Measurements from ENCODE around the gene UBALD1. TPM values are rescaled to one million over a fixed set of nuclear protein-coding genes. Genes with fewer than 3 reads are reported as not detected.
A peak's percentile ranks its signal among the peaks of the same experiment; 100 is the strongest.

UBALD1 gene
- polyA plus RNA-seq, 2 of the 4 experiments (the other 2 are of a cell fraction) = 10.2 to 34.1 TPM

DNA sequence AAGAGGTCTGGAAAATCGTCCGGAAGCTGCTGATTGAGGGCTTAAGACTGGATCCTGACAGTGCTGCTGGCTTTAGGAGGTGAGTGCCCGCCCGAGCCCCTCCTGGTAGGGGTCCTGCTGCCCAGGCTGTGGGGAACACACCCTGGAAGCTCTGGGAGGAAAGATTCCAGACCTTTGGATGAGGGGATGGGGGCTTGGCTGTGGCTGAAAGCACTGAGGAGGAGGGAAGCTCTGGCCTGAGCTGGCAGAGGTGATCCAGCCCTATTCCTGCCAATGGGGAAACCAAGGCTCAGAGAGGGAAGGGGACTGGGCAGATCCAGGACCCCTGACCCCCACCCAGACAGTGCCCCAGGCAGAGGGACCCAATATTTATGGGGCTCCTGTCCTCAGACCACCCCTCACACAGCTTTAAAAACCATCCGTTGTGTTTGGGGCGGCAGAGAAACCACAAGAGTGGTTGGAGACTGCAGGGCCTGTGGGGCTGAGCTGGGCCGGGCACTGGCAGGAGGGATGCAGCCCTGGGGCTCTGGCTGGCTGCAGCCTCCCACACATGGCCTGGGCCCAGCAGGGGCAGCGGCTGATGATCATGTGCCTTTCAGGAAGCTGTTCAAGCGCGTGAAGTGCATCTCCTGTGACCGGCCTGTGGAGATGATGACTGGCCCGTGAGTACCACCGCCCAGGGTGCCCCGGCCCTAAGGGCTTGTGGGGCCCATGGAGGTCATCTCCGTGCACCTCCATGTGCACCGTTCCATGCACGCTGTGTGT lies 22.8 kb downstream of the UBALD1 start:
- DNase-seq (ENCODE audit: low read depth in 1 of 2, low spot score in 1 of 2) (no peak), ATAC-seq (peak; percentile 22 to 32; a peak in 3 of 6 replicates), FAIRE-seq (no peak)
- H3K9me3 ChIP-seq = no peaks in the 10 kb centered on the region
- H3K4me1 ChIP-seq = 0 out of 3 replicates have a peak, but pooled peaks cover 2% of the 10 kb centered on the region
- TF ChIP-seq NR3C1 (IDR thresholded peaks at IDR 0.05) (no peak), HOXB13 (CRISPR knock-in tag; IDR thresholded peaks at IDR 0.05; ENCODE audit: low read depth) (no peak), ZFP36 (IDR thresholded peaks at IDR 0.05; ENCODE audit: borderline replicate concordance, partially characterized antibody) (no peak)
- 74% methylated on average over 14 of the region's 17 CpGs for WGBS (ENCODE audit: missing lambda C conversion rate)
- H3K27ac ChIP-seq = no peak overlapping the region
- no peak overlapping the region for H3K4me2 ChIP-seq
- ChIA-PET POLR2A (no interaction called here), CTCF (interaction anchor here (0.6 to 1.2 kb wide), 4 partner anchors 42 to 86 kb away, joined by 3 to 5 read pairs (median 4); no protein-coding TSS in a partner anchor)
- H3K4me3 ChIP-seq = no peak overlapping the region

DNA sequence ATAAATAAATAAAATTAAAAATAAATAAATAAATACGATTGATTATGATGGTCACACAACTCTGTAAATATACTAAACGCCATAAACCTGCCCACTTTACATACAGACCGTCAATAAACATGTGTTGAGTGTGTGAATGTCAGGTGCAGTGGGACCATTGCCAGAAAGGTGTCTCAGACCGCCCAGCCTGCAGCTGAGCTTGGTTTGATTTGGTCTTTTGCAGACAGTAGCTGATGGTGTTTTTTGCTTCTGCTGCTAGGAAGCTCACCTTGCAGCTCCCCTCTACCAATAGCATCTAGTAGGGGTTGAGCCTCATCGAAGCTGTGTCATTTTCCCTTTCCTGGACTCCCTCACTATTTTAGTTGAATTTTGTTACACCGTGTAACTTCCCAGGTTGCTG lies 23.5 kb downstream of the UBALD1 start:
- POLR2A ChIA-PET = no interaction called here

DNA sequence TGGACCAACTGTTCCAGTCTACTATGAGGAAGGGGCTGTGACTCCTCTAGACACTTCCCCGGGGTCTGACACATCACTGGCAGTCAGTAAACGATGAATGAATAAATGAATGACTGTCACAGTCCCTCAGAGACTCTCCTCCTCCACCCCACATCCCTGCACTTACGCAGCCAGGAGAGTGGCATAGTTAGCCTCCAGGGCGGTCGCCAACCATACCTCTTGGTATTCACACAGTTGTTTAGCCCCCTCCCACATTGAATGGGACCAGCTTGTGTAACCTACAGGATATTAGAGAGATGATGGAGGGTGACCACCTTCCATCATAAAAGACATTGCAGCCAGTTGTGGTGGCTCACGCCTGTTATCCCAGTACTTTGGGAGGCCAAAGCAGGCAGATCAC lies 25.7 kb downstream of the UBALD1 start:
- ChIA-PET POLR2A (no interaction called here), CTCF (interaction anchor here (0.8 to 8.2 kb wide), 4 partner anchors 17 to 87 kb away, joined by 3 to 126 read pairs (median 3); no protein-coding TSS in a partner anchor)
- ATAC-seq (no peak), DNase-seq (ENCODE audit: low read depth in 1 of 2, low spot score in 1 of 2) (no peak), FAIRE-seq (no peak)
- Histone ChIP-seq H3K4me2 (no peak overlapping the region), H3K4me3 (no peak overlapping the region), H3K4me1 (no peaks in the 10 kb centered on the region), H3K9me3 (no peaks in the 10 kb centered on the region), H3K27ac (no peak overlapping the region)
- TF ChIP-seq, protein P1, sequence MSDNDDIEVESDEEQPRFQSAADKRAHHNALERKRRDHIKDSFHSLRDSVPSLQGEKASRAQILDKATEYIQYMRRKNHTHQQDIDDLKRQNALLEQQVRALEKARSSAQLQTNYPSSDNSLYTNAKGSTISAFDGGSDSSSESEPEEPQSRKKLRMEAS (IDR thresholded peaks at IDR 0.05) = no peak
- TF ChIP-seq RAD21 (conservative IDR thresholded peaks at IDR 0.05 in 1 of 2, IDR thresholded peaks at IDR 0.05 in 1 of 2) = no peak
- no peak for TF ChIP-seq RARB (CRISPR knock-in tag; IDR thresholded peaks at IDR 0.05)
- no peak for TF ChIP-seq HOXB13 (CRISPR knock-in tag; IDR thresholded peaks at IDR 0.05; ENCODE audit: low read depth)
- TF ChIP-seq, protein P2, sequence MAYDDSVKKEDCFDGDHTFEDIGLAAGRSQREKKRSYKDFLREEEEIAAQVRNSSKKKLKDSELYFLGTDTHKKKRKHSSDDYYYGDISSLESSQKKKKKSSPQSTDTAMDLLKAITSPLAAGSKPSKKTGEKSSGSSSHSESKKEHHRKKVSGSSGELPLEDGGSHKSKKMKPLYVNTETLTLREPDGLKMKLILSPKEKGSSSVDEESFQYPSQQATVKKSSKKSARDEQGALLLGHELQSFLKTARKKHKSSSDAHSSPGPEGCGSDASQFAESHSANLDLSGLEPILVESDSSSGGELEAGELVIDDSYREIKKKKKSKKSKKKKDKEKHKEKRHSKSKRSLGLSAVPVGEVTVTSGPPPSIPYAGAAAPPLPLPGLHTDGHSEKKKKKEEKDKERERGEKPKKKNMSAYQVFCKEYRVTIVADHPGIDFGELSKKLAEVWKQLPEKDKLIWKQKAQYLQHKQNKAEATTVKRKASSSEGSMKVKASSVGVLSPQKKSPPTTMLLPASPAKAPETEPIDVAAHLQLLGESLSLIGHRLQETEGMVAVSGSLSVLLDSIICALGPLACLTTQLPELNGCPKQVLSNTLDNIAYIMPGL (CRISPR knock-in tag; IDR thresholded peaks at IDR 0.05; ENCODE audit: borderline replicate concordance) = no peak
- TF ChIP-seq MAZ (IDR thresholded peaks at IDR 0.05; ENCODE audit: borderline replicate concordance, low read depth, low read length) = no peak
- no peak for TF ChIP-seq JUNB (IDR thresholded peaks at IDR 0.05)
- TF ChIP-seq RFX5 (IDR thresholded peaks at IDR 0.05) = no peak
- no peak for TF ChIP-seq HOXA7 (CRISPR knock-in tag; IDR thresholded peaks at IDR 0.05)
- TF ChIP-seq ZC3H11A (IDR thresholded peaks at IDR 0.05) = no peak
- no peak for TF ChIP-seq MAFK (IDR thresholded peaks at IDR 0.05; ENCODE audit: partially characterized antibody)
- TF ChIP-seq SMC3 (IDR thresholded peaks at IDR 0.05) = no peak
- no peak for TF ChIP-seq KDM5A (IDR thresholded peaks at IDR 0.05)
- no peak for TF ChIP-seq ZSCAN20 (CRISPR knock-in tag; IDR thresholded peaks at IDR 0.05)
- TF ChIP-seq GATA3 (IDR thresholded peaks at IDR 0.05; ENCODE audit: borderline replicate concordance) = no peak
- TF ChIP-seq, protein P3, sequence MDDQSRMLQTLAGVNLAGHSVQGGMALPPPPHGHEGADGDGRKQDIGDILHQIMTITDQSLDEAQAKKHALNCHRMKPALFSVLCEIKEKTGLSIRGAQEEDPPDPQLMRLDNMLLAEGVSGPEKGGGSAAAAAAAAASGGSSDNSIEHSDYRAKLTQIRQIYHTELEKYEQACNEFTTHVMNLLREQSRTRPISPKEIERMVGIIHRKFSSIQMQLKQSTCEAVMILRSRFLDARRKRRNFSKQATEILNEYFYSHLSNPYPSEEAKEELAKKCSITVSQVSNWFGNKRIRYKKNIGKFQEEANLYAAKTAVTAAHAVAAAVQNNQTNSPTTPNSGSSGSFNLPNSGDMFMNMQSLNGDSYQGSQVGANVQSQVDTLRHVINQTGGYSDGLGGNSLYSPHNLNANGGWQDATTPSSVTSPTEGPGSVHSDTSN (IDR thresholded peaks at IDR 0.05) = no peak
- no peak for TF ChIP-seq FOSL2 (IDR thresholded peaks at IDR 0.05)
- TF ChIP-seq FOSL2 (CRISPR knock-in tag; IDR thresholded peaks at IDR 0.05) = no peak
- TF ChIP-seq ZFP36 (IDR thresholded peaks at IDR 0.05; ENCODE audit: borderline replicate concordance, partially characterized antibody) = no peak
- 58% methylated on average over 6 of the region's 6 CpGs for WGBS (ENCODE audit: missing lambda C conversion rate)

More for the DNA sequence above, 23.5 kb downstream of the UBALD1 start:
- H3K4me3 ChIP-seq = no peak overlapping the region
- no peak overlapping the region for H3K4me2 ChIP-seq
- no peak overlapping the region for H3K27ac ChIP-seq
- FAIRE-seq (no peak), DNase-seq (ENCODE audit: low read depth in 1 of 2, low spot score in 1 of 2) (no peak), ATAC-seq (no peak)
- no peak for TF ChIP-seq FOXS1 (CRISPR knock-in tag; IDR thresholded peaks at IDR 0.05)
- TF ChIP-seq MAZ (IDR thresholded peaks at IDR 0.05; ENCODE audit: borderline replicate concordance, low read depth, low read length) = no peak
- TF ChIP-seq RCOR1 (IDR thresholded peaks at IDR 0.05; ENCODE audit: low read depth, low read length) = no peak
- TF ChIP-seq, protein P3 (IDR thresholded peaks at IDR 0.05) = no peak
- no peak for TF ChIP-seq CEBPB (IDR thresholded peaks at IDR 0.05)
- TF ChIP-seq RAD21 (conservative IDR thresholded peaks at IDR 0.05 in 1 of 2, IDR thresholded peaks at IDR 0.05 in 1 of 2) = no peak
- no peak for TF ChIP-seq RNF2 (IDR thresholded peaks at IDR 0.05; ENCODE audit: borderline replicate concordance, low read depth)
- TF ChIP-seq POLR2AphosphoS2 (conservative IDR thresholded peaks at IDR 0.05; ENCODE audit: low read length) = no peak
- TF ChIP-seq, protein P4, sequence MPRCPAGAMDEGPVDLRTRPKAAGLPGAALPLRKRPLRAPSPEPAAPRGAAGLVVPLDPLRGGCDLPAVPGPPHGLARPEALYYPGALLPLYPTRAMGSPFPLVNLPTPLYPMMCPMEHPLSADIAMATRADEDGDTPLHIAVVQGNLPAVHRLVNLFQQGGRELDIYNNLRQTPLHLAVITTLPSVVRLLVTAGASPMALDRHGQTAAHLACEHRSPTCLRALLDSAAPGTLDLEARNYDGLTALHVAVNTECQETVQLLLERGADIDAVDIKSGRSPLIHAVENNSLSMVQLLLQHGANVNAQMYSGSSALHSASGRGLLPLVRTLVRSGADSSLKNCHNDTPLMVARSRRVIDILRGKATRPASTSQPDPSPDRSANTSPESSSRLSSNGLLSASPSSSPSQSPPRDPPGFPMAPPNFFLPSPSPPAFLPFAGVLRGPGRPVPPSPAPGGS (IDR thresholded peaks at IDR 0.05) = no peak
- no peak for TF ChIP-seq ESRRA (IDR thresholded peaks at IDR 0.05; ENCODE audit: borderline replicate concordance, low read length)
- TF ChIP-seq, protein P5, sequence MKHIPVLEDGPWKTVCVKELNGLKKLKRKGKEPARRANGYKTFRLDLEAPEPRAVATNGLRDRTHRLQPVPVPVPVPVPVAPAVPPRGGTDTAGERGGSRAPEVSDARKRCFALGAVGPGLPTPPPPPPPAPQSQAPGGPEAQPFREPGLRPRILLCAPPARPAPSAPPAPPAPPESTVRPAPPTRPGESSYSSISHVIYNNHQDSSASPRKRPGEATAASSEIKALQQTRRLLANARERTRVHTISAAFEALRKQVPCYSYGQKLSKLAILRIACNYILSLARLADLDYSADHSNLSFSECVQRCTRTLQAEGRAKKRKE (CRISPR knock-in tag; IDR thresholded peaks at IDR 0.05; ENCODE audit: low read depth) = no peak
- no peak for TF ChIP-seq KDM1A (IDR thresholded peaks at IDR 0.05; ENCODE audit: low read depth)
- TF ChIP-seq BHLHE40 (IDR thresholded peaks at IDR 0.05; ENCODE audit: low read depth, low read length) = no peak
- H3K4me1 ChIP-seq = no peaks in the 10 kb centered on the region
- CTCF ChIA-PET = interaction anchor here (0.7 to 1.2 kb wide), 5 partner anchors 59 to 282 kb away, joined by 3 to 5 read pairs (median 3); no protein-coding TSS in a partner anchor
- WGBS (ENCODE audit: missing lambda C conversion rate) = 40% methylated on average over 6 of the region's 6 CpGs
- no peaks in the 10 kb centered on the region for H3K9me3 ChIP-seq
